ENCODE data around the gene MUC12. TPM values are rescaled to one million over a fixed set of nuclear protein-coding genes. Genes with fewer than 3 reads are reported as not detected.

MUC12 gene
- total RNA-seq, 1 donor from 2014 or later = 1.4 TPM

GRCh38 chr7:101018271-101019167, 49.2 kb downstream of the MUC12 start:
- Mint-ChIP-seq H3K36me3 (no peaks in the 10 kb centered on the region), H3K4me1 (peaks cover 5% of the 10 kb centered on the region), H3K9me3 (no peaks in the 10 kb centered on the region), H3K27ac (peak overlapping the region; percentile 61), H3K4me3 (no peak overlapping the region), H3K27me3 (ENCODE audit: low read depth) (peaks cover 22% of the 10 kb centered on the region)
- no peak for DNase-seq (ENCODE audit: low spot score in 2 of 2, unreplicated experiment in 2 of 2)
- no peak for TF ChIP-seq CTCF (IDR thresholded peaks at IDR 0.05; ENCODE audit: unreplicated experiment)

- no peak for DNase-seq (ENCODE audit: low spot score in 2 of 2, unreplicated experiment in 2 of 2)
- Mint-ChIP-seq H3K27ac (no peak overlapping the region), H3K4me3 (no peak overlapping the region), H3K27me3 (ENCODE audit: low read depth) (peaks cover 21% of the 10 kb centered on the region), H3K9me3 (no peaks in the 10 kb centered on the region), H3K36me3 (no peaks in the 10 kb centered on the region), H3K4me1 (peaks cover 5% of the 10 kb centered on the region)
- no peak for TF ChIP-seq CTCF (IDR thresholded peaks at IDR 0.05; ENCODE audit: unreplicated experiment)
Observed at GRCh38 chr7:101020444-101020843, 51.1 kb downstream of the MUC12 start.

GRCh38 chr7:101021703-101022102, 52.3 kb downstream of the MUC12 start:
- H3K9me3 Mint-ChIP-seq = no peaks in the 10 kb centered on the region
- H3K27ac Mint-ChIP-seq = no peak overlapping the region
- H3K27me3 Mint-ChIP-seq (ENCODE audit: low read depth) = peaks cover 9% of the 10 kb centered on the region
- H3K4me1 Mint-ChIP-seq = peaks cover 5% of the 10 kb centered on the region
- no peak overlapping the region for H3K4me3 Mint-ChIP-seq
- H3K36me3 Mint-ChIP-seq = no peaks in the 10 kb centered on the region
- DNase-seq (ENCODE audit: low spot score in 2 of 2, unreplicated experiment in 2 of 2) = no peak
- no peak for TF ChIP-seq CTCF (IDR thresholded peaks at IDR 0.05; ENCODE audit: unreplicated experiment)

- Mint-ChIP-seq H3K4me1 (peaks cover under 1% of the 10 kb centered on the region), H3K27me3 (ENCODE audit: low read depth) (peaks cover 1% of the 10 kb centered on the region), H3K4me3 (no peak overlapping the region), H3K36me3 (no peaks in the 10 kb centered on the region), H3K27ac (no peak overlapping the region), H3K9me3 (no peaks in the 10 kb centered on the region)
- no peak for DNase-seq (ENCODE audit: low spot score in 2 of 2, unreplicated experiment in 2 of 2)
- no peak for TF ChIP-seq CTCF (IDR thresholded peaks at IDR 0.05; ENCODE audit: unreplicated experiment)
Observed at GRCh38 chr7:101023839-101024238, 54.5 kb downstream of the MUC12 start.

GRCh38 chr7:101031082-101031481, 61.7 kb downstream of the MUC12 start:
- TF ChIP-seq CTCF (IDR thresholded peaks at IDR 0.05; ENCODE audit: unreplicated experiment) = no peak
- no peak for DNase-seq (ENCODE audit: low spot score in 2 of 2, unreplicated experiment in 2 of 2)
- Mint-ChIP-seq H3K27me3 (ENCODE audit: low read depth) (no peaks in the 10 kb centered on the region), H3K27ac (no peak overlapping the region), H3K4me1 (no peaks in the 10 kb centered on the region), H3K36me3 (no peaks in the 10 kb centered on the region), H3K4me3 (no peak overlapping the region), H3K9me3 (no peaks in the 10 kb centered on the region)

All from mesothelial cell of epicardium (in vitro differentiated cells).